Epithelial cell of prostate (primary cell): ENCODE results near the gene PIWIL4.

Experiments
- DNase-seq: peaks from one replicate; pipeline ENCODE4 v3.0.0-alpha.2; 2011; ENCODE audit warnings: low read depth, low spot score
- H3K27ac ChIP-seq: fragments of 450-650 bp; 2 replicates; pipeline ENCODE4 v1.5.1; 2017; ENCODE audit warnings: mild to moderate bottlenecking

The PIWIL4 gene

DNA sequence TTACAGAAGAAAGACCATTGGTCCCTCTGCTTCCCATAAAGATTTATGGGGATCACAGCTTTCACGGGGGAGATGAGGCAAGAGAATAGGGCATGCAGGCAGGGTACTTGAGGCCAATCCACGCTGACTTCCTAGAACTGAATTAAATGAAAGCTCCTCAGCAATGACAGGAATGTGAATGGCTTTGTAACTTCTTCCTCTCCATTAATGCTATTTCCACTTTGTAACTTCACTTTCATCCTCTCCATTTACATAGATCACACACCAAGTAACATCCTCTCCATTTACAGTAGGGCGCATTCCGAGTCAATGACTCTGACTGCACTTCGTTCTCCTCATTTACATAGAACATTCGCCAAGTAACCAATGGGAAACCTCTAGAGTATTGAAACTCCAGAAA lies 89.8 kb downstream of the PIWIL4 start:
- no peak overlapping the region for H3K27ac ChIP-seq
- DNase-seq, result no peak

DNA sequence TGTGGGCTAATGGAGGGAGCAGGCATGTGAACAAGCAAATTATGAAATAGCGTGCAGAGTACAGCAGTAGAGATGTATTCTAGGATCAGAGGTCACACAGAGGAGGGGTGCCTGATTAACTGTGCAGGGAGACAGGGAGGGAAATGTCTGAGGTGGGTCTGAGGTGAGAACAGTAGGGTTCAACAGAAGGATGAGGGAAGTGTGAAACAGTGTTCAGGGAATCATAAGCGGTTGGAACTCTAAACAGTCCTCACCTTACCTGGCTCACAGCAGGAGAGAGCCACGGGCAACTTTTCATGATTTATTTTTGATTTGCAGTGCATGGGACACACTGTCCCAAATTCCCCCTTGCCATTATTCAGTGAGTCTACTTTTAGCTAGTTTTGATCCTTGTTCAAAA lies 90.5 kb downstream of the PIWIL4 start:
- H3K27ac ChIP-seq, result no peak overlapping the region

DNA sequence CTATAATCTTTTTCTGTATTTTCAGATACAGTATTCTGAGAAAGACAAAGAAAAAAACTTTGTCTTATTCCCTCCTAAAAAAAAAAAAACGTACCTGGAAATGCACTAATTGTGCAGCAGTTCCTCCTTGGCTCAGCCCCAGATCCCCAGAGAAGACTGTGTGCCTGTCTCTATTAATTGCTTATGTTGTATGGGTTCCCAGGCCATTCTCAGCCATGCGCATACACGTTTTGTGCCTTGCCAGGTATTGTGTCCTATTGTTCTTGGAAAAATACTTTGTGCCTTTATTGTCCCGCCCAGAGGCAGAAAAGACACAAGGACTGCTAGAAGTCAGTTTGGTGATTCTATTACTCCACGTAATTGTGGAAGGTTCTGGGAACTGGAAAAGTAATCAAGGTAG lies 91.2 kb downstream of the PIWIL4 start:
- no peak overlapping the region for H3K27ac ChIP-seq
- DNase-seq, result no peak

More for the DNA sequence above, 90.5 kb downstream of the PIWIL4 start:
- no peak for DNase-seq

DNA sequence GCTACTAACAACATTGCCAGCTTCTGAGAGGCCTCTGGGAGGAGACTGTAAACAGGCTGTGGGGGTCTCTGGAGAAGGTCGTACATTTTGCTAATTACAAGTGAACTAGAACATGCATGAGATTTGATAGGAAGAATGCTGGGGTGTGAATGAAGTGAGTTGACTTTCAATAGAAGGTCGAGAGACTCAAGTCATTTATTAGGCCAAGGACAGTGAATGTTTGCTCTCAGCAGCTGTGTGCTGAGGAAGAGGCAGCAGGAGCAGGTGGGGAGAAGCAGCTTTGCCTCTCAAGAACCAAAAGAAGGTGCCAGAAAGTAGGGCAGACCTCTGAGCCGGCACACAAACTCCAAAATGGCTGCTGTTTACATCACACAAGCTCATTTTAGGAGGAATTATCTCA lies 91.7 kb downstream of the PIWIL4 start:
- DNase-seq, result no peak
- no peak overlapping the region for H3K27ac ChIP-seq

DNA sequence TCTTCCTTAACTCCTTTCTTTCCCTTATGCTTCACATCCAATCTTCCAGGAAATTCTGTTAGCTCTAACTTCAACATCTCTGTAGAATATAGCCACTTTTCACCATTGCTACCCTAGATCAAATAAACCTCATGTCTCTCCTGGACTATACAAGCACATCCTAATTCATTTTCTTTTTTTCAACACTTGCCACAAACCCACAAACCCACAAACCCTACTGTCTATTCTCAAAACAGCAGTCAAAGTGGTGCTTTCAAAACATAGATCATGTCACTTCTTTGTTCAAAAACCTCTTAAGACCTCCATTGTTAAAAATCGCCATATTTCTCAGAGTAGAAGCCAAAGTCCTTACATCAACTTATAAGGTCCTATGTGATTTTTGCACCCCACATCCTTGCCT lies 94.3 kb downstream of the PIWIL4 start:
- DNase-seq, result no peak
- H3K27ac ChIP-seq, result no peak overlapping the region

DNA sequence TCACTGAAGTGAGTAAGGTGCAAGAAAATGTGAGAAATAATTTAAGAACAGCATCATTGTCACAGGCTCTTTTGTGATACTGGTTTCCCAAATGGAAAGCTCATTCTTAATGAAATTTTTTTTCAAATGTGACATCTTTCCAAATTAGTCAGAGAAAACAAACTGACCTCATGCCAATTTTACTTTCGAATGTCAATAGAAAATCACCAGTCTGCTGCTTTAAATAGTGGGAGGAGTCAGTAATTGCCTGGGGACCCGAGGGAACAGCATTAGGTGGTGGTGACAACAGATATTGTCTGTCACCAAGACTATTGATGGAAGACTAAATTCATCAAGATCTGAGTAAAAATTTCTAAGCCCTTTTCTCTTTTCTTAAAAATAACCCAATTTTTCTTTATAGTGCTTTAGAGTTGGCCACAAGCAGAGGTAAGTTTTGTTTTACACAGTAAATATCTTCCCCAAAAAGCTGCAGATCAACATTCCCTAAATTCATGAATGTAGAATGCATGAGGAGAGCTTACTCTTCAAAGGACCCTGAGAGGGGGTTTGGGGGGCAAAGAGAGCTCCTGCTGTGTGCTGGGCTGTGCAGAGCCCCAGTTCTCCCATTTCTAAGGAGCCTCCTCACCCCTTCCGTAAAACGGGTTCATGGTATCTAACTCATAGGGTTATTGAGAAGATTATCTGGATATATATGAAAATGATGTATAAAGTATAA lies 95.1 kb downstream of the PIWIL4 start:
- DNase-seq, result no peak
- no peak overlapping the region for H3K27ac ChIP-seq

DNA sequence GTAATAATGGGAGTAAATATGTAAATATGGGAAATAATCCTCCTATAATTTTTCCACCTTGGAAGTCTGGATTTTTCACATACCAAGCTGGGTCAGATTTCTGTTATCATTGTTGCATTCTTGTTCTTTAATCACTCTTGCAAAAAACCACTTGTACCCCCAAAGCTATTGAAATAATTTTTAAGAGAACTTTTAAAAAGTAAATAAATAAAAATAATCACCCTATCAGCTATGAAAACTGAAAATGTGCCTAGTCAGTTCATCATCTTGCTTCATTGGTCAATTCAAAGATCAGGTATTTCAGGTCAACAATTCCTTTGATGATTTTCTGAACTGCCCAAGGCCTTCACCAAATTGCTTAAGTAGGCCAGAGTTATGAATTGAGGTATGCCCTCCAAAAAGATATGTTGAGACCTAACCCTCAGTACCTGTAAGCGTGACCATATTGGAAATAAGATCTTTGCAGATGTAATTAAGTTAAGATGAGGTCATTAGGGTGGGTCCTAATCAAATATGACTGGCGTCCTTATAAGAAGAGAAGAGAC lies 95.8 kb downstream of the PIWIL4 start:
- DNase-seq, result no peak
- no peak overlapping the region for H3K27ac ChIP-seq

DNA sequence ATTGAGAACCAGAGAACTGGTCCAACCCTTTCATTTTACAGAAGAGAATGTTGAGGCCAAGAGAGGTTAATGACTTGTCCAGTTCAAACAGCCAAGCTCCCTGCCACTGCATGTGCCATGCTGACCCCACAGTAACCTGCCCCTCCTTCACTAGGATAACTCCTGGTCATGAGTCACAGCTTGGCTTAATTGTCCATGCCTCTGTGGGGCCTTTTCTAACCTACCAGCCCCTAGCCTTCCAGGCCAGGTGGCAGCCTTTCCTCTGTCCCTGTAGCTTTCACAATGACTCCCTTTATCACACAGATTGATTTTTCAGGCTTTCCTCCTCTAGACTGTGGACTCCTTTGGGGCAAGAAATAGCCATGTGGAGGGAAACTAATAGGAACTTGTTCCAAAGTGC lies 97.2 kb downstream of the PIWIL4 start:
- no peak overlapping the region for H3K27ac ChIP-seq
- DNase-seq, result no peak

DNA sequence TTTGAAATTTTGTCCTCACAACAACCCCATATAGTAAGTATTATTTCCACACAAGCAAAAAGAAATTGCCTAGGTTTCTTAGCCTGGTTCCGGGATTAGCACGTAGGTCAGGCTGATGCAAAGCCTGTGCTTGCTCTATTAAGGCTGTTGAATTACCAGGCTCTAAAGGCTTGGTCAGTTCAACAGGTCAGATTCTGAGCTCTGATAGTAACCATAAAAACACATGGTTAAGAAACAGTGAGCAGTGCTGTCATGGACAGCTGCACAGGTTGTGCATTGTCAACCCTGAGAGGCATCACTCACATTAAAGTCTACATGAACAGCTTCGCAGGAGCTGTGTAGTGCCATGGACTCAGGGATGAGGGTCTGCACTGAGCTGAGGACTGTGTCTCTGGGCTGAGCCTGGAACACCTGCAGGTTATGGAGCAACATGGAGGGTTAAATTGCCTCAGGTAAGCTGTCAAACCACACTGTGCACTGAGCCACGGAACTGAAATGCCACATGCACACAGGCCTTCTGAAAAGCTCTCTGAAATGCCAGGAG lies 98.0 kb downstream of the PIWIL4 start:
- H3K27ac ChIP-seq, result no peak overlapping the region
- no peak for DNase-seq

DNA sequence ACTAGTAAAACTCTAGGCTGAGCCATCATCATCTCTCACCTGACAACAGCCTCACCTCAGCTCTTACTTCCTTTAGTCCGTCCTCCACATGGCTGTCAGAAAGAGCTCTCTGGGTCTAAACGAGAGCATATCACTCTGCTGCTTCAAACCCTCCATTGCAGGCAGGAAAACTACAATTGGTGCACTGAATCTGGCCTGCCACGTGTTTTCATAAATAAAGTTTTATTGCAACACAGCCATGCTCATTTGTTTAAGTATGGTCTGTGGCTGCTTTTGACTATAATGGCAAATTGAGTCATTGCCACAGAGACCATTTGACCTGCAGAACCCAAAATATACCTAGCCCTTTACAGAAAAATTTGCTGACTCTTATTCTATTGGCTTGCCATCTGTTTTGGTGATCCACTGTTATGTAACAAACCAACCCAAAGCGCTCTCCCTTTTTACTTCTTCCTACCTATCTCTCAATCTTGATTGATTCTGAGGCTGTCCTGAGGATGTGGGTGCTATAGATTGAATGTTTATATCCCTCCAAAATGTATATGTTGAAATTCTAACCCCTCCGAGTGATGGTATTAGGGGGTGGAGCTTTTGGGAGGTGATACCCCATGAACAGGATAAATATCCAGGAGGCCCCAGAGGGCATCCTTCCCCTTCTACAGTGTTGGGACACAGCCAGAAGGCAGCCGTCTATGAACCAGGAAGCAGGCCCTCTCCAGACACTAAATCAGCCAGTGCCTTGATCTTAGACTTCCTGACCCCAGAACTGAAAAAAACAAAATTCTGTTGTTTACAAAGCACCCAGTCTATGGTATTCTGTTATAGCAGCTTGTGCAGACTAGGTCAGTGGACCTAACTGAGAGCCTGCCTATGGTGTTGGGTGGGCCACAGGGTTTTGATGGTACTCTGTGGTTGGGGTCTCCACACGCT lies 99.9 kb downstream of the PIWIL4 start:
- no peak overlapping the region for H3K27ac ChIP-seq
- DNase-seq, result no peak

DNA sequence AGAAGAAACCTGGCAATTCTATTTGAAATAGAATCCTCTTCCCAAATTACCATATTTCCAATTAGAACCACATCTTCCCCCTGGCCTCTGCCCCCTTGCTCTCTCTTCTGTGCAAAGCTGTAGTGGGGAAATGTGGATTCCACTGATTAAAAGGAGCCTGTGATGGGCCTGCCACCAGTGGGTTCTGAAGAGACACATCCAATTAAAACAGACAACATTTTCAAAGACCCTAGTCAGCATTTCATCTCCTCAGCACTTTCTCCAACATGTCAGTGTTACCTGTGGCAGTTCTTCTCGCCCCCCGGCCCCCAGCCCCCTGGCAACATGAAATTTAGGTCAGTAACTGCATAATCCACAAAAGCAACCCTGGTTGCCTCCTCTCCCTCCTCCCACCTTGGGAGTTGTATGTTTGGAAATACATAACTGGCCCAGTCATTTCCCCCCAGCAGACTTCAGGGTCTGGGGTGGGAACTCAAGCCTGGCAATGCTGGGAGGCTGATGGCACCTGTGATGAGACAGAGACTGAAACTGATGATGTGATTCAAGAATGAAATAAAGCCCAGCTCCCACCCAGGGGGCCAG lies 101.1 kb downstream of the PIWIL4 start:
- no peak for DNase-seq
- no peak overlapping the region for H3K27ac ChIP-seq

DNA sequence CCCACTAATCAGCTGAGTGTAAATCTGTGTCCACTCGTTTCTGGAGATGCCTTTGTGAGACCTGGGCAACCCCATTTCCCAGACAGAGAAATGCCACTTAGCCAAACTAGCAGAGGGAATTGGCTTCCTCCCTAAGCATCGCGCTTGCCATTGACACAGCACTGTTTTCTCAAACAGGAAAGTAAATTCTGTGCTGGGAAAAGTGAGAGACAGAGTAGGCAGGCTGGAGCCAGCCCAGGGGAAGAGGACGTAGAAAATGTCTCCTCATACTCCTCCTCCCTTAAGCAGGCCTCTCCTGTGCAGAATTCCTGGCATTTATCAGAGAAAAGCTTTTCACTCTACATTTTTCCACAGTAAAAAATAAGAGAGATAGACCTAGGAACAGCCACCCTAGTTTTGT lies 101.9 kb downstream of the PIWIL4 start:
- H3K27ac ChIP-seq, result no peak overlapping the region
- DNase-seq, result no peak
